CD14-positive monocyte (primary cell): ENCODE data around the gene HOXB8. TPM values are rescaled to one million over a fixed set of nuclear protein-coding genes. Genes with fewer than 3 reads are reported as not detected.
A peak's percentile ranks its signal among the peaks of the same experiment; 100 is the strongest.

Experiments used
- DNase-seq, 3 donors: peaks; one replicate each; pipeline ENCODE4 v3.0.0-alpha.2; 2011 to 2022
- H2AFZ ChIP-seq: 2 replicates; pipeline ENCODE4 v1.6.0; 2012; ENCODE audit warnings: mild to moderate bottlenecking, low read depth, low read length, inconsistent platforms; ENCODE audit not compliant: insufficient read depth, poor library complexity, severe bottlenecking
- H3K27ac ChIP-seq, 2 donors: 1 replicate in 1 of 2; 2 replicates in 1 of 2; pipeline ENCODE4 v1.5.1; 2012 to 2013; ENCODE audit warnings: low read length in 2 of 2, control low read depth in 1 of 2, inconsistent platforms in 1 of 2, low read depth in 1 of 2, mild to moderate bottlenecking in 1 of 2
- H3K27me3 ChIP-seq, 2 donors: one replicate each; pipeline versions ENCODE4 v1.6.0 to v1.6.1; 2011 to 2013; ENCODE audit warnings: low read length in 2 of 2; ENCODE audit not compliant: control insufficient read depth in 2 of 2, insufficient read depth in 2 of 2
- H3K36me3 ChIP-seq, 2 donors: replicated peaks in 1 of 2; 1 replicate in 1 of 2; 2 replicates in 1 of 2; pipeline versions ENCODE4 v1.5.1 to v1.6.1; 2012 to 2013; ENCODE audit warnings: low read length in 2 of 2, control low read depth in 1 of 2, inconsistent platforms in 1 of 2, mild to moderate bottlenecking in 1 of 2; ENCODE audit not compliant: insufficient read depth in 2 of 2, control insufficient read depth in 1 of 2
- H3K4me1 ChIP-seq, 2 donors: 1 replicate in 1 of 2; 2 replicates in 1 of 2; pipeline versions ENCODE4 v1.5.1 to v1.6.1; 2012 to 2013; ENCODE audit warnings: low read length in 2 of 2, control low read depth in 1 of 2, inconsistent platforms in 1 of 2, mild to moderate bottlenecking in 1 of 2, moderate library complexity in 1 of 2; ENCODE audit not compliant: insufficient read depth in 2 of 2, control insufficient read depth in 1 of 2
- H3K4me2 ChIP-seq: replicated peaks from 2 replicates; pipeline ENCODE3; 2012; ENCODE audit warnings: low read length, moderate library complexity, mild to moderate bottlenecking; ENCODE audit not compliant: poor library complexity, severe bottlenecking; ENCODE audit errors: extremely low read depth
- H3K4me3 ChIP-seq, 3 experiments: fragments of 200-600 bp in 1 of 3; sonication (generic) in 1 of 3; replicated peaks in 1 of 3; 1 replicate in 2 of 3; 2 replicates in 1 of 3; pipeline ENCODE4 v1.5.1; 2011 to 2013; ENCODE audit warnings: low read length in 3 of 3, mild to moderate bottlenecking in 3 of 3, control low read depth in 2 of 3, low read depth in 2 of 3, inconsistent platforms in 1 of 3, moderate library complexity in 1 of 3
- H3K79me2 ChIP-seq: 2 replicates; pipeline ENCODE4 v1.6.0; 2012; ENCODE audit warnings: mild to moderate bottlenecking, control low read depth, inconsistent platforms, low read length, moderate library complexity; ENCODE audit not compliant: insufficient read depth
- H3K9ac ChIP-seq: 2 replicates; pipeline ENCODE4 v1.6.0; 2017; ENCODE audit warnings: low read length, mild to moderate bottlenecking; ENCODE audit not compliant: insufficient read depth, poor library complexity, severe bottlenecking
- H3K9me3 ChIP-seq, 2 donors: replicated peaks in 1 of 2; 1 replicate in 1 of 2; 2 replicates in 1 of 2; pipeline versions ENCODE4 v1.5.1 to v1.6.1; 2012 to 2013; ENCODE audit warnings: low read length in 2 of 2, control low read depth in 1 of 2; ENCODE audit not compliant: control insufficient read depth in 1 of 2, insufficient read depth in 1 of 2
- H4K20me1 ChIP-seq: 2 replicates; pipeline ENCODE4 v1.6.0; 2012; ENCODE audit warnings: mild to moderate bottlenecking, low read length, control low read depth, moderate library complexity; ENCODE audit not compliant: insufficient read depth
- H3K27ac Mint-ChIP-seq, 7 donors: one replicate each; pipeline ENCODE4 v1.8.0; 2020; ENCODE audit warnings: mild to moderate bottlenecking in 7 of 7, mixed read lengths in 7 of 7, moderate library complexity in 6 of 7, inconsistent platforms in 2 of 7
- H3K27me3 Mint-ChIP-seq, 3 donors: one replicate each; pipeline ENCODE4 v1.8.0; 2021 to 2022; ENCODE audit warnings: low read depth in 3 of 3, mild to moderate bottlenecking in 3 of 3, mixed read lengths in 3 of 3, moderate library complexity in 3 of 3, inconsistent platforms in 1 of 3
- H3K36me3 Mint-ChIP-seq, 2 donors: one replicate each; pipeline ENCODE4 v1.8.0; 2020; ENCODE audit warnings: mixed read lengths in 2 of 2, inconsistent platforms in 1 of 2, mild to moderate bottlenecking in 1 of 2
- H3K4me1 Mint-ChIP-seq: one replicate; pipeline ENCODE4 v1.8.0; 2020; ENCODE audit warnings: mild to moderate bottlenecking, mixed read lengths
- H3K4me3 Mint-ChIP-seq, 2 donors: one replicate each; pipeline ENCODE4 v1.8.0; 2020; ENCODE audit warnings: mild to moderate bottlenecking in 2 of 2, mixed read lengths in 2 of 2, moderate library complexity in 1 of 2
- H3K9me3 Mint-ChIP-seq, 7 donors: one replicate each; pipeline ENCODE4 v1.8.0; 2020 to 2022; ENCODE audit warnings: mixed read lengths in 7 of 7, mild to moderate bottlenecking in 6 of 7, moderate library complexity in 6 of 7, inconsistent platforms in 2 of 7
- CTCF ChIP-seq: fragments of 200-600 bp; IDR thresholded peaks from one replicate; pipeline ENCODE4 v1.8.0; 2022; ENCODE audit warnings: antibody characterized with exemption, mild to moderate bottlenecking
- WGBS: methylation state at CpG from one replicate; pipeline ENCODE4 v1.1.5; 2013; ENCODE audit warnings: missing lambda C conversion rate; ENCODE audit not compliant: insufficient coverage; 5-methylcytosine and 5-hydroxymethylcytosine counted together
- intact Hi-C, 2 donors: fragments of 100-400 bp; cut with micrococcal nuclease; formaldehyde crosslinking; loops; one replicate each; pipeline versions ENCODE4 v1.15.0 to v1.15.1; 2023
- polyA plus RNA-seq, 3 donors: library from polyadenylated mRNA; depleted of rRNA in 1 of 3; unstranded in 2 of 3; stranded (reverse) in 1 of 3; fragments of 300-500 nt in 2 of 3; fragments of >200 nt in 1 of 3; fragmentation: Illumina TruSeq in 2 of 3; gene quantifications; 1 replicate in 2 of 3; 2 replicates in 1 of 3; pipeline ENCODE4 v1.2.3, GENCODE V29; 2012 to 2021

HOXB8 gene
- polyA plus RNA-seq, 3 donors, result not detected

- Histone ChIP-seq H3K4me2 (no peak overlapping the region), H3K4me1 (peaks cover 5 to 13% of the 10 kb centered on the region in 2 donors), H2AFZ (no peak overlapping the region), H3K27me3 (peaks cover 79 to 100% of the 10 kb centered on the region in 2 donors), H4K20me1 (no peaks in the 10 kb centered on the region), H3K4me3 (no peak overlapping the region), H3K9ac (no peak overlapping the region), H3K79me2 (no peaks in the 10 kb centered on the region), H3K27ac (no peak overlapping the region), H3K36me3 (no peaks in the 10 kb centered on the region), H3K9me3 (peaks cover 0 to 22% of the 10 kb centered on the region in 2 donors)
- H3K36me3 Mint-ChIP-seq, result peaks cover 0 to 2% of the 10 kb centered on the region in 2 donors
- no peak for DNase-seq
- intact Hi-C loops, result no loop called here
- H3K9me3 Mint-ChIP-seq, result peaks cover 0 to 13% (median 3%) of the 10 kb centered on the region in 7 donors
- H3K4me1 Mint-ChIP-seq, result peaks cover 11% of the 10 kb centered on the region
- H3K27me3 Mint-ChIP-seq, result peaks cover 91 to 99% (median 94%) of the 10 kb centered on the region in 3 donors
- WGBS, result 61% methylated on average over 3 of the region's 4 CpGs
- peak overlapping the region in 1 of 2 donors; percentile 77 for H3K4me3 Mint-ChIP-seq
- no peak for TF ChIP-seq CTCF
- no peak overlapping the region for H3K27ac Mint-ChIP-seq
Observed at GRCh38 chr17:48623583-48623982, 8.5 kb upstream of the HOXB8 start.

- no peak for TF ChIP-seq CTCF
- Mint-ChIP-seq H3K4me3 (peak overlapping the region in 1 of 2 donors; percentile 77), H3K36me3 (peaks cover 3 to 5% of the 10 kb centered on the region in 2 donors), H3K4me1 (peaks cover 16% of the 10 kb centered on the region), H3K27ac (no peak overlapping the region), H3K9me3 (peaks cover 0 to 15% (median 5%) of the 10 kb centered on the region in 7 donors), H3K27me3 (peaks cover 91 to 99% (median 94%) of the 10 kb centered on the region in 3 donors)
- H3K4me3 ChIP-seq, result no peak overlapping the region
- 87% methylated on average over 4 of the region's 11 CpGs for WGBS
- no peak overlapping the region for H3K9ac ChIP-seq
- H3K27ac ChIP-seq, result no peak overlapping the region
- no peaks in the 10 kb centered on the region for H3K79me2 ChIP-seq
- H3K9me3 ChIP-seq, result peaks cover 0 to 27% of the 10 kb centered on the region in 2 donors
- H3K4me1 ChIP-seq, result peaks cover 5 to 13% of the 10 kb centered on the region in 2 donors
- H4K20me1 ChIP-seq, result no peaks in the 10 kb centered on the region
- intact Hi-C loops, result no loop called here
- no peaks in the 10 kb centered on the region for H3K36me3 ChIP-seq
- peaks cover 82 to 100% of the 10 kb centered on the region in 2 donors for H3K27me3 ChIP-seq
- no peak overlapping the region for H2AFZ ChIP-seq
- no peak for DNase-seq
- no peak overlapping the region for H3K4me2 ChIP-seq
Observed at GRCh38 chr17:48622857-48623256, 7.8 kb upstream of the HOXB8 start.
